Keratinocyte (primary cell): ENCODE data around the gene CTPS2. TPM values are rescaled to one million over a fixed set of nuclear protein-coding genes. Genes with fewer than 3 reads are reported as not detected.

Experiments
- DNase-seq: peaks from one replicate; pipeline ENCODE4 v3.0.0-alpha.2; 2011; ENCODE audit warnings: low read depth, missing footprints, low spot score
- FAIRE-seq: peaks from 2 replicates; lab custom pipeline; 2011; peaks lifted over from hg19 to GRCh38; lab: Jason Lieb, UNC
- H2AFZ ChIP-seq: 2 replicates; pipeline ENCODE4 v1.6.0; 2012; ENCODE audit warnings: low read length, control low read depth, inconsistent platforms; ENCODE audit not compliant: control insufficient read depth
- H3K27ac ChIP-seq: 2 replicates; pipeline ENCODE4 v1.5.1; 2011; ENCODE audit warnings: low read length; ENCODE audit not compliant: control insufficient read depth, insufficient read depth
- H3K27me3 ChIP-seq: 3 replicates; pipeline ENCODE4 v1.6.0; 2011; ENCODE audit warnings: low read length; ENCODE audit not compliant: control insufficient read depth, insufficient read depth; ENCODE audit errors: extremely low read depth
- H3K36me3 ChIP-seq, 2 experiments: 2 replicates in 1 of 2; 3 replicates in 1 of 2; pipeline ENCODE4 v1.5.1; 2011; ENCODE audit warnings: low read length in 2 of 2, mild to moderate bottlenecking in 1 of 2; ENCODE audit not compliant: control insufficient read depth in 2 of 2, insufficient read depth in 2 of 2; ENCODE audit errors: extremely low read depth in 1 of 2
- H3K4me1 ChIP-seq: 3 replicates; pipeline ENCODE4 v1.5.1; 2011; ENCODE audit warnings: low read length; ENCODE audit not compliant: control insufficient read depth, insufficient read depth; ENCODE audit errors: extremely low read depth
- H3K4me2 ChIP-seq: 3 replicates; pipeline ENCODE4 v1.6.0; 2011; ENCODE audit warnings: low read depth, low read length; ENCODE audit not compliant: control insufficient read depth, insufficient read depth; ENCODE audit errors: extremely low read depth
- H3K4me3 ChIP-seq, 3 experiments: fragments of 200-600 bp in 1 of 3; sonication (generic) in 1 of 3; 2 replicates in 2 of 3; 3 replicates in 1 of 3; pipeline ENCODE4 v1.5.1; 2011 to 2016; ENCODE audit warnings: low read length in 3 of 3, mild to moderate bottlenecking in 3 of 3, control low read depth in 2 of 3, inconsistent platforms in 1 of 3, low read depth in 1 of 3, mixed read lengths in 1 of 3, mixed run types in 1 of 3, moderate library complexity in 1 of 3; ENCODE audit not compliant: control insufficient read depth in 2 of 3, insufficient read depth in 2 of 3; ENCODE audit errors: extremely low read depth in 1 of 3
- H3K79me2 ChIP-seq: 2 replicates; pipeline ENCODE4 v1.6.0; 2012; ENCODE audit warnings: low read length; ENCODE audit not compliant: control insufficient read depth, insufficient read depth
- H3K9ac ChIP-seq: 3 replicates; pipeline ENCODE4 v1.6.0; 2011; ENCODE audit warnings: low read length; ENCODE audit not compliant: control insufficient read depth, insufficient read depth; ENCODE audit errors: extremely low read depth
- H3K9me1 ChIP-seq: 3 replicates; pipeline ENCODE4 v1.6.0; 2011; ENCODE audit warnings: low read length; ENCODE audit not compliant: control insufficient read depth, insufficient read depth; ENCODE audit errors: extremely low read depth
- H3K9me3 ChIP-seq: 2 replicates; pipeline ENCODE4 v1.5.1; 2012; ENCODE audit warnings: low read depth, low read length; ENCODE audit not compliant: control insufficient read depth
- H4K20me1 ChIP-seq: 3 replicates; pipeline ENCODE4 v1.6.0; 2011; ENCODE audit warnings: low read length; ENCODE audit not compliant: control insufficient read depth, insufficient read depth; ENCODE audit errors: extremely low read depth
- EZH2 ChIP-seq: IDR thresholded peaks from one replicate; pipeline ENCODE4 v1.6.1; 2012; ENCODE audit warnings: inconsistent platforms, mild to moderate bottlenecking, low read length, moderate library complexity
- dilution Hi-C: fragments of 300-500 bp; cut with MboI; formaldehyde crosslinking; loops from one replicate; pipeline ENCODE4 v1.7.0; 2020; ENCODE audit warnings: low sequenced_read_pairs; ENCODE audit not compliant: extremely low pct_ligation_motif_present
- polyA plus RNA-seq, 5 experiments: library from polyadenylated mRNA; depleted of rRNA in 3 of 5; stranded (reverse) in 3 of 5; stranded (forward) in 1 of 5; unstranded in 1 of 5; fragments of >200 nt; gene quantifications; 1 replicate in 1 of 5; 2 replicates in 3 of 5; 3 replicates in 1 of 5; pipeline versions ENCODE4 v1.2.1 to v1.2.3, GENCODE V29; 2011 to 2012; ENCODE audit warnings: missing spikeins in 2 of 5, low read depth in 1 of 5, low replicate concordance in 1 of 5
- TF ChIP-seq, protein P1 (sequence below), 3 experiments: IDR thresholded peaks in 1 of 3; conservative IDR thresholded peaks in 1 of 3; optimal IDR thresholded peaks in 1 of 3; 2 replicates in 2 of 3; 3 replicates in 1 of 3; pipeline versions ENCODE3 to v1.5.1; 2011; ENCODE audit warnings: low read length in 3 of 3, mild to moderate bottlenecking in 3 of 3, moderate library complexity in 2 of 3, control low read depth in 1 of 3, inconsistent platforms in 1 of 3; ENCODE audit not compliant: insufficient read depth in 2 of 3; ENCODE audit errors: extremely low read depth in 1 of 3

CTPS2 gene
- polyA plus RNA-seq, 1 donor (not counting 4 experiments of a cell fraction or from before 2014, with no cell fraction given) = 12.3 TPM

DNA sequence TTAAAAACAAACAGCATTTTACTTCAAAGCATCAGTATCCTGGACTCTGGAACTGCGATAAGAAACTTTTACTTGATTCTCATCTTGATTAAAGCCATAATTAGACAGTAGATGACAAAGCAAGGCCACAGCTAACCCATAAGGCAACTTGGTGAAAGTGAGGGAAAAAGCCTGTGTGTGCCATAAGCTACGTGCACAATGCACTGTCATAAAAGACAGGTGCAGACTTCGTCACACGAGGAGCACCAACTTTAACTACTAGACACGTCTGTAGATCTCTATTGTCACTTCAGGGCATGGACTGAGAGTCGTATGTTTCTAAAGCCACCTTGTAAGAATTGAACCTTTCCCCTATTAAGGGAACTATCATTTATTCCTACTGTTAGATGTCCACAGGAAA lies 13.1 kb downstream of the CTPS2 start:
- no peak for DNase-seq
- Histone ChIP-seq H3K4me3 (no peak overlapping the region), H3K27me3 (no peaks in the 10 kb centered on the region), H3K9me1 (no peaks in the 10 kb centered on the region), H4K20me1 (no peaks in the 10 kb centered on the region), H2AFZ (no peak overlapping the region), H3K9me3 (no peaks in the 10 kb centered on the region), H3K27ac (no peak overlapping the region), H3K4me2 (no peak overlapping the region), H3K9ac (no peak overlapping the region), H3K79me2 (no peaks in the 10 kb centered on the region), H3K36me3 (peaks cover 2 to 3% of the 10 kb centered on the region in 2 experiments), H3K4me1 (no peaks in the 10 kb centered on the region)
- dilution Hi-C loops = no loop called here
- TF ChIP-seq, protein P1, sequence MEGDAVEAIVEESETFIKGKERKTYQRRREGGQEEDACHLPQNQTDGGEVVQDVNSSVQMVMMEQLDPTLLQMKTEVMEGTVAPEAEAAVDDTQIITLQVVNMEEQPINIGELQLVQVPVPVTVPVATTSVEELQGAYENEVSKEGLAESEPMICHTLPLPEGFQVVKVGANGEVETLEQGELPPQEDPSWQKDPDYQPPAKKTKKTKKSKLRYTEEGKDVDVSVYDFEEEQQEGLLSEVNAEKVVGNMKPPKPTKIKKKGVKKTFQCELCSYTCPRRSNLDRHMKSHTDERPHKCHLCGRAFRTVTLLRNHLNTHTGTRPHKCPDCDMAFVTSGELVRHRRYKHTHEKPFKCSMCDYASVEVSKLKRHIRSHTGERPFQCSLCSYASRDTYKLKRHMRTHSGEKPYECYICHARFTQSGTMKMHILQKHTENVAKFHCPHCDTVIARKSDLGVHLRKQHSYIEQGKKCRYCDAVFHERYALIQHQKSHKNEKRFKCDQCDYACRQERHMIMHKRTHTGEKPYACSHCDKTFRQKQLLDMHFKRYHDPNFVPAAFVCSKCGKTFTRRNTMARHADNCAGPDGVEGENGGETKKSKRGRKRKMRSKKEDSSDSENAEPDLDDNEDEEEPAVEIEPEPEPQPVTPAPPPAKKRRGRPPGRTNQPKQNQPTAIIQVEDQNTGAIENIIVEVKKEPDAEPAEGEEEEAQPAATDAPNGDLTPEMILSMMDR (optimal IDR thresholded peaks at IDR 0.05 in 1 of 3, IDR thresholded peaks at IDR 0.05 in 1 of 3, conservative IDR thresholded peaks at IDR 0.05 in 1 of 3; ENCODE audit: extremely low read depth in 1 of 3, insufficient read depth in 2 of 3, low read length in 3 of 3) = no peak
- no peak for TF ChIP-seq EZH2
- no peak for FAIRE-seq

DNA sequence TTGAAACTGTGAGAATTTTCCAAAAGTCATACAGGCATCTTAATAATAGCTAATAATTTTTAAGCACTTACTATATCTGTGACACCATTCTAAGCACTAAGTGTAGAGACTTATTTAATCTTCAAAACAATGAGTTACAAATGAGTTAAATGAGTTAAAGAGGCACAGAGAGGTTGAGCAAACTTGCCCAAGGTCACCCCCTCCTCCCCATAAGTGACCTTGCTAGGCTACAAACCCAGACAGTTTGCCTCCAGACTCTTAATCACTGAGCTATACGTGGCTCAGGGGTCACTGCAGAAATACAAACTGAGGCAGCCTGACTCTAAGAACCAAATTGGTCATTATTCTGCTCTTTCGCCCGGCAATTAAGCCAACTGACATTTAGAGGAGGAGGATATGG lies 15.5 kb downstream of the CTPS2 start:
- no peaks in the 10 kb centered on the region for H3K79me2 ChIP-seq

More for the DNA sequence above, 15.5 kb downstream of the CTPS2 start:
- Histone ChIP-seq H3K4me2 (no peak overlapping the region), H3K9ac (no peak overlapping the region), H3K27ac (no peak overlapping the region), H4K20me1 (no peaks in the 10 kb centered on the region), H3K9me3 (no peaks in the 10 kb centered on the region), H3K36me3 (peaks cover 3 to 11% of the 10 kb centered on the region in 2 experiments), H3K4me1 (no peaks in the 10 kb centered on the region), H2AFZ (no peak overlapping the region), H3K27me3 (no peaks in the 10 kb centered on the region), H3K4me3 (no peak overlapping the region), H3K9me1 (no peaks in the 10 kb centered on the region)
- FAIRE-seq (no peak), DNase-seq (no peak)
- TF ChIP-seq, protein P1 (optimal IDR thresholded peaks at IDR 0.05 in 1 of 3, IDR thresholded peaks at IDR 0.05 in 1 of 3, conservative IDR thresholded peaks at IDR 0.05 in 1 of 3; ENCODE audit: extremely low read depth in 1 of 3, insufficient read depth in 2 of 3, low read length in 3 of 3) = no peak
- TF ChIP-seq EZH2 = no peak
- dilution Hi-C loops = no loop called here
